ENCODE measurements around the gene PGBD5. TPM values are rescaled to one million over a fixed set of nuclear protein-coding genes. Genes with fewer than 3 reads are reported as not detected.
"Not testable (repeated sequence)": the region's sequence is repeated elsewhere in the genome, so short reads cannot be mapped to it uniquely, and the experiment has no call there.

The PGBD5 gene
- not detected for total RNA-seq

DNA sequence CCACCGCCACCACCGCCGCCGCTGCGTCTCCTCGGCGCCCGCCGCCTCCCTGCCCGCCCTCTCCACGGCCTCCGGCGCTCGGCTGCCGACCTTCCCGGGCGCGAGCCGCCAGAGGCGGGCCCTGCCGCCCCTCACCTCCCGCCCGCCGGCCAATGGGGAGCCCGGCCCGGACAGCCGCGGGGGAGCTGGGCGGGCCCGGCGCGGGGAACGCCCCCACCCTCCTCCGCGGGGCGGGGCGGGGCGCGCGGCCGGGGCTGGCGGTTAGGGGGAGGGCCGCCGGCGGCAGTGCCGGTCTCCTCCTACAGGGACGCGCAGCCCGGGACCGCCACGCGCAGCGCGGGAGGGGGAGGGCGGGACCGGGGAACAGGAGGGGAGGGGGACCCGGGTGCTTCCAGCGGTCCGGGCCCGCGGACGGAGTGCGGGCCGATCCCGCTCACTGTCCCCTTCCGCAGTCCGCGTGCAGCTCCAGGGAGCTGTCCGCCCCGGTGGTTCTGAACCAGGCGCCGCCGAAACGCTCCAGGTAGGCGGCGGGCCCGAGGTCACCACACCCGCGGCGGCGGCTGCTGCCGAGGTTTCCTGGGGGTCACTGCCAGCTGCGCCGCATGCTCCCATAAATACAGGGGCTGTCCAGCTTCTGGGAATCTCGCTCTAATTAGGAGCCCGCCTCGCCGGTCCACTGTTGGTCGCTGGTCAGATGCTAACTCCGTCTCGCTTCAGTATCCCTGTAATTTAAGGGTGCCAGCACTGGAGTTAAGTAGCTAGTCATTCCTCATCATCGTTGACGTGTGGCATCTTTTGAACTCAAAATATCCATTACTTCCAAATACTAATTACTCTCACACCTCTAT lies at the start of gene PGBD5:
PGBD5 (minus strand) TSS at position 87 of the 848 bp plus-strand sequence. CDS start 404 bp downstream, outside the sequence.
- DNase-seq, result peak; percentile 75
- Mint-ChIP-seq H3K27me3 (peaks cover 64% of the 10 kb centered on the region), H3K4me3 (peak within 1 kb of the TSS; percentile 43), H3K9me3 (no peaks in the 10 kb centered on the region), H3K36me3 (peaks cover 4% of the 10 kb centered on the region), H3K27ac (no peak within 1 kb of the TSS), H3K4me1 (peaks cover 10% of the 10 kb centered on the region)

DNA sequence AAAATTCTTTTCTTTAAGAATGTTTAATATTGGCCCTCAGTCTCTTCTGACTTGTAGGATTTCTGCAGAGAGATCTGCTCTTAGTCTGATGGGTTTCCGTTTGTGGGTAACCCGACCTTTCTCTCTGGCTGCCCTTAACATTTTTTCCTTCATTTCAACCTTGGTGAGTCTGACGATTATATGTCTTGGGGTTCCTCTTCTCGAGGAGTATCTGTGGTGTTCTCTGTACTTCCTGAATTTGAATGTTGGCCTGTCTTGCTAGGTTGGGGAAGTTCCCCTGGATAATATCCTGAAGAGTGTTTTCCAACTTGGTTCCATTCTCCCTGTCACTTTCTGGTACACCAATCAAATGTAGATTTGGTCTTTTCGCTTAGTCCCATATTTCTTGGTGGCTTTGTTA lies 48.8 kb upstream of the PGBD5 start:
- H3K9me3 Mint-ChIP-seq, H3K4me1 Mint-ChIP-seq, DNase-seq, H3K4me3 Mint-ChIP-seq, H3K36me3 Mint-ChIP-seq, H3K27ac Mint-ChIP-seq: not testable (repeated sequence)
- H3K27me3 Mint-ChIP-seq, result peaks cover 63% of the 10 kb centered on the region

DNA sequence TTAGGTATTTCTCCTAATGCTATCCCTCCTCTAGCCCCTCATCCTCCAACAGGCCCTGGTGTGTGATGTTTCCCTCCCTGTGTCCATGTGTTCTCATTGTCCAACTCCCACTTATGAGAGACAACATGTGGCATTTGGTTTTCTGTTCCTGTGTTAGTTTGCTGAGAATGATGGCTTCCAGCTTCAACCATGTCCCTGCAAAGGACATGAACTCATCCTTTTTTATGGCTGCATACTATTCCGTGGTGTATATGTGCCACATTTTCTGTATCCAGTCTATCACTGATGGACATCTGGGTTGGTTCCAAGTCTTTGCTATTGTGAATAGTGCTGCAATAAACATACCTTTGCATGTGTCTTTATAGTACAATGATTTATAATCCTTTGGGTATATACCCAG lies 44.6 kb upstream of the PGBD5 start:
- not testable (repeated sequence) for H3K27ac Mint-ChIP-seq, H3K4me3 Mint-ChIP-seq, H3K4me1 Mint-ChIP-seq, DNase-seq, H3K9me3 Mint-ChIP-seq, H3K36me3 Mint-ChIP-seq
- H3K27me3 Mint-ChIP-seq, result peaks cover 46% of the 10 kb centered on the region

DNA sequence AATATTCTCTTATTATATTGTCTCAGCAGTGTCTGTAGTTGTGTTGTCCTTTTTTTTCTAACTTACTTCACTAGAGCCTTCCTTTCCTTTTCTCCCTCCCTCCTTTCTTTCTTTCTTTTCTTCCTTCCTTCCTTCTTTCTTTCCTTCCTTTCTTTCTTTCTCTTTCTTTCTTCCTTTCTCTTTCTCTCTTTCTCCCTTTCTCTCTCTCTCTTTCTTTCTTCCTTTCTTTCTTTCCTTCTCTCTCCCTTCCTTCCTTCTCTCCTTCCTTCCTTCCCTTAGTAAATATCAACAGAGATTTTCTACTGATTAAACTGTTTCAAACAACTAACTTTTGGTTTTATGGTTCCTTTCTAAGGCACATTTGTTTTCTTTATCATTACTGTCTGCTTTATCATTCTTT lies 43.1 kb upstream of the PGBD5 start:
- Mint-ChIP-seq H3K27ac (no peak overlapping the region), H3K4me3 (no peak overlapping the region), H3K36me3 (no peaks in the 10 kb centered on the region), H3K9me3 (peaks cover 9% of the 10 kb centered on the region), H3K4me1 (no peaks in the 10 kb centered on the region), H3K27me3 (peaks cover 31% of the 10 kb centered on the region)
- no peak for DNase-seq

- Mint-ChIP-seq H3K4me1 (no peaks in the 10 kb centered on the region), H3K27ac (no peak overlapping the region), H3K4me3 (no peak overlapping the region), H3K27me3 (peaks cover 25% of the 10 kb centered on the region), H3K9me3 (peaks cover 3% of the 10 kb centered on the region), H3K36me3 (no peaks in the 10 kb centered on the region)
- DNase-seq, result no peak
These were observed 39.6 kb upstream of the PGBD5 start for GRCh38 chr1:230465691-230466090.

DNA sequence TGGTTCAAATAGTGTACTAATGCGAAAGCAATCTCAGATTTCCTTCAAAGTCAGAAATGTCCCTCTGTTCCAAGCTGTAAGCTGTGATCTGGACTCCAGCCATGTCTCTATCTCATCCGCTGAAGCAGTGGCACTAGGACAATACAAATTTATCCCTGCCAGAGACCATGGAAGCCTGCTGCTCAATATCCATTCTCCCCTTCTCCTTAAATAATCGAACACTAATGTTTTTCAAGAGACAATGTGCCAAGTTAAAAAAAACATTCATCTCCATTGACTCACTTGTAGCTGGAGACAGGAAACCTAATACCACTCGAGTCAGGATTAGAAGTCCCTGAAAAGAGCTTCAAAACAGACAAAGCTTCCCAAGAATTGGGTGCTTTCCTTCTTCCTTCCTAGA lies 38.5 kb upstream of the PGBD5 start:
- H3K27me3 Mint-ChIP-seq, result peaks cover 33% of the 10 kb centered on the region
- no peak for DNase-seq
- no peak overlapping the region for H3K27ac Mint-ChIP-seq
- H3K36me3 Mint-ChIP-seq, result no peaks in the 10 kb centered on the region
- H3K4me3 Mint-ChIP-seq, result no peak overlapping the region
- H3K4me1 Mint-ChIP-seq, result no peaks in the 10 kb centered on the region
- peaks cover 3% of the 10 kb centered on the region for H3K9me3 Mint-ChIP-seq

DNA sequence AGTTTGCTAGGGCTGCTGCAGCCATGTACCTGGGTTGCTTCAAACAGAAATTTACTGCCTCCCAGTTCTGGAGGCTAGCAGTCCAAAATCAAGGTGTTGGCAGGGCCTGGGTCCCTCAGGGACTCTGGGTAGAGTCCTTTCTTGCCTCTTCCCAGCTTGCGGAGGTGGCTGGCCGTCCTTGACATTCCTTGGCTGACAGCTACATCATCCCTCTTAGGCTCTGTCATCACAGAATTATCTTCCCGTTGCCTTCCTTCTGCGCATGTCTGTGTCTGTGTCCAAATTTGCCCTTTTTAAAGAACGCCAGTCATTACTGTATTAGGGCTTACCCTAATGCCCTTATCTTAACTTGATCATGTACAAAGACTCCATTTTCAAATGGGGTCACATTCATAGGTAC lies 37.6 kb upstream of the PGBD5 start:
- H3K4me3 Mint-ChIP-seq, result no peak overlapping the region
- no peak for DNase-seq
- no peaks in the 10 kb centered on the region for H3K36me3 Mint-ChIP-seq
- no peak overlapping the region for H3K27ac Mint-ChIP-seq
- no peaks in the 10 kb centered on the region for H3K4me1 Mint-ChIP-seq
- H3K9me3 Mint-ChIP-seq, result no peaks in the 10 kb centered on the region
- peaks cover 36% of the 10 kb centered on the region for H3K27me3 Mint-ChIP-seq

GRCh38 chr1:230463326-230463725 lies 37.2 kb upstream of the PGBD5 start:
- Mint-ChIP-seq H3K4me1 (peaks cover 2% of the 10 kb centered on the region), H3K4me3 (no peak overlapping the region), H3K27ac (no peak overlapping the region), H3K27me3 (peaks cover 39% of the 10 kb centered on the region), H3K36me3 (no peaks in the 10 kb centered on the region), H3K9me3 (no peaks in the 10 kb centered on the region)
- DNase-seq, result no peak

GRCh38 chr1:230459465-230459864 lies 33.3 kb upstream of the PGBD5 start:
- Mint-ChIP-seq H3K27me3 (peaks cover 50% of the 10 kb centered on the region), H3K4me3 (no peak overlapping the region), H3K4me1 (peaks cover 2% of the 10 kb centered on the region), H3K27ac (no peak overlapping the region), H3K36me3 (no peaks in the 10 kb centered on the region), H3K9me3 (no peaks in the 10 kb centered on the region)
- DNase-seq, result no peak

- Mint-ChIP-seq H3K4me1 (peaks cover 2% of the 10 kb centered on the region), H3K4me3 (no peak overlapping the region)
These were observed 32.4 kb upstream of the PGBD5 start for GRCh38 chr1:230458509-230458908.

DNA sequence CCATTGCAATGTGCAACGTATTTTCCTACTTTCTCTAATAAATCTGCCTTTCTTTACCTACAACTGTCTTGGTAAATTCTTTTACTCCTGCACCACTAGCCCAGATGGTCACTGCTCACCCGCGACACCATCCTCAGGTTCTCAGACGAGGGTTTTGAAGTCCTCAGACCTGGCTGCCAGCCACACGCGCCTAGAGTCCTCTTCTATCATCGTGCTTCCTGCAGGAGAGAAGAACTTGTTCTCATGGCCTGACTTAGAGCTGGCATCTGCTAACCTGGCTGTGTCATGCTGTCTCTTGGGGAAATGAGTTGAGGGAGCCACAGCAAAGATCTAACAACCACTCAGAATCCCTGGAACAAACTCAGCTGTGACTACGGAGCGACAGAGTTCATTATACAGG lies 30.3 kb upstream of the PGBD5 start:
- Mint-ChIP-seq H3K4me3 (no peak overlapping the region), H3K36me3 (no peaks in the 10 kb centered on the region), H3K27ac (no peak overlapping the region), H3K4me1 (peaks cover 2% of the 10 kb centered on the region), H3K27me3 (peaks cover 45% of the 10 kb centered on the region), H3K9me3 (no peaks in the 10 kb centered on the region)
- DNase-seq, result no peak

More at GRCh38 chr1:230458509-230458908, 32.4 kb upstream of the PGBD5 start:
- Mint-ChIP-seq H3K9me3 (no peaks in the 10 kb centered on the region), H3K27me3 (peaks cover 50% of the 10 kb centered on the region), H3K27ac (no peak overlapping the region), H3K36me3 (no peaks in the 10 kb centered on the region)
- DNase-seq, result no peak

- H3K4me1 Mint-ChIP-seq, result peaks cover 2% of the 10 kb centered on the region
- H3K9me3 Mint-ChIP-seq, result no peaks in the 10 kb centered on the region
- DNase-seq, result no peak
These were observed 29.2 kb upstream of the PGBD5 start for GRCh38 chr1:230455291-230455690.

DNA sequence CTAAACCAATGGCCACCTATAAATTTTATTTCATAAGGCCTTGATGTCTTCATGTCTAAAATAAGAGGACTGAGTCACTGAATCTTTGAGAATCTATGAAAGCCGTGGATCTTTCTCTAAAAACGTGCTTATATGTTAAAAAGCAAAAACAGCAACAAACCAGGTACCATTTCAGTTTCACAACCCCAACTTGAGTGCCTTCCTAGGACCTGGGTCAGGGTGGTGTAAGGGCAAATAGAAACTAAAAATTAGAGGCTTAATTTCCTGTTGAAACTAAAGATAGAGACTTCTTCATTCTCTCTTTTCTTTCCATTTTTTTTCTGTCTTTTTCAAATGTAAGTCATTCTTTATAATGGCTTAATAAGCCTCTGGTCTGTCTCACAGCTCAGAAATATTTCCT lies 27.2 kb upstream of the PGBD5 start:
- no peak overlapping the region for H3K27ac Mint-ChIP-seq
- no peak for DNase-seq
- H3K9me3 Mint-ChIP-seq, result no peaks in the 10 kb centered on the region
- H3K27me3 Mint-ChIP-seq, result peaks cover 23% of the 10 kb centered on the region
- no peaks in the 10 kb centered on the region for H3K36me3 Mint-ChIP-seq
- no peaks in the 10 kb centered on the region for H3K4me1 Mint-ChIP-seq
- no peak overlapping the region for H3K4me3 Mint-ChIP-seq

More at GRCh38 chr1:230455291-230455690, 29.2 kb upstream of the PGBD5 start:
- Mint-ChIP-seq H3K36me3 (no peaks in the 10 kb centered on the region), H3K4me3 (no peak overlapping the region), H3K27me3 (peaks cover 33% of the 10 kb centered on the region), H3K27ac (no peak overlapping the region)

GRCh38 chr1:230441183-230442029 lies 15.3 kb upstream of the PGBD5 start:
- Mint-ChIP-seq H3K27me3 (peaks cover 51% of the 10 kb centered on the region), H3K27ac (no peak overlapping the region), H3K4me3 (no peak overlapping the region), H3K36me3 (no peaks in the 10 kb centered on the region), H3K9me3 (peaks cover 6% of the 10 kb centered on the region), H3K4me1 (no peaks in the 10 kb centered on the region)
- DNase-seq, result no peak

DNA sequence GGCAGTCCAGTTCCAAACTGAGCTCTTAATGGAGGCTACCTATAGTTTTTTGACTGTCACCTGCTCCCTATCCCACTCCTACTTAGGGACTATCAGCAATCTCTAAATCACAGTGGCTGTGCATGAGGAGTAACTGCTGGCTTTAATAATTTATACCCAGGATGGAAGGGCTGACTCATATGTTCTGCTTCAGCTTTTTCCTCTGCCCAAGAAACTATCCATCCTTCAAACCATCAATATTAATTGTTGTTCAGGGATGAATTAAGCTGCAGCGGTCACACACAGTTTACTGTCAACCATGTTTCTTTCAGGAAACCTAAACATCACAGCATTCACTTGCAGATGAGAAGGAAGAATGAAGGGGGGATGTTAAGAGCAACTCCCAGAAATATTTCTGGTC lies 9.0 kb upstream of the PGBD5 start:
- H3K36me3 Mint-ChIP-seq, result no peaks in the 10 kb centered on the region
- peaks cover 2% of the 10 kb centered on the region for H3K9me3 Mint-ChIP-seq
- DNase-seq, result no peak
- peaks cover 11% of the 10 kb centered on the region for H3K27me3 Mint-ChIP-seq
- H3K4me1 Mint-ChIP-seq, result no peaks in the 10 kb centered on the region
- H3K27ac Mint-ChIP-seq, result no peak overlapping the region
- no peak overlapping the region for H3K4me3 Mint-ChIP-seq

Measured in activated naive CD8-positive, alpha-beta T cell treated with anti-CD3 and anti-CD28 coated beads for 36 hours (primary cell).